Liver (tissue), 9 donors: ENCODE measurements around the gene MSH3. TPM values are rescaled to one million over a fixed set of nuclear protein-coding genes. Genes with fewer than 3 reads are reported as not detected.

Experiments
- DNase-seq: peaks from one replicate; pipeline ENCODE4 v3.0.0-alpha.2; 2017; ENCODE audit warnings: low spot score
- H3K27ac ChIP-seq, 2 donors: one replicate each; pipeline ENCODE4 v1.7.0; 2013; ENCODE audit warnings: inconsistent platforms in 2 of 2, low read length in 2 of 2, control low read depth in 1 of 2, low read depth in 1 of 2, mild to moderate bottlenecking in 1 of 2
- H3K27me3 ChIP-seq, 4 donors: one replicate each; pipeline versions ENCODE4 v1.6.1 to v1.7.0; 2013; ENCODE audit warnings: low read length in 3 of 4, inconsistent platforms in 1 of 4, mild to moderate bottlenecking in 1 of 4, moderate library complexity in 1 of 4; ENCODE audit not compliant: control insufficient read depth in 4 of 4, insufficient read depth in 4 of 4
- H3K36me3 ChIP-seq, 4 donors: one replicate each; pipeline versions ENCODE4 v1.6.1 to v1.7.0; 2013; ENCODE audit warnings: low read length in 3 of 4, mild to moderate bottlenecking in 3 of 4, low read depth in 1 of 4, moderate library complexity in 1 of 4; ENCODE audit not compliant: control insufficient read depth in 4 of 4, insufficient read depth in 3 of 4
- H3K4me1 ChIP-seq, 4 donors: one replicate each; pipeline versions ENCODE4 v1.6.1 to v1.7.0; 2013; ENCODE audit warnings: low read length in 3 of 4, mild to moderate bottlenecking in 3 of 4, moderate library complexity in 1 of 4; ENCODE audit not compliant: control insufficient read depth in 4 of 4, insufficient read depth in 4 of 4
- H3K4me3 ChIP-seq, 3 donors: one replicate each; pipeline versions ENCODE4 v1.6.1 to v1.7.0; 2013; ENCODE audit warnings: low read length in 3 of 3, control low read depth in 1 of 3, low read depth in 1 of 3, mild to moderate bottlenecking in 1 of 3
- H3K9ac ChIP-seq, 2 donors: one replicate each; pipeline ENCODE4 v1.7.0; 2013; ENCODE audit warnings: low read length in 2 of 2, mild to moderate bottlenecking in 2 of 2, moderate library complexity in 2 of 2, control low read depth in 1 of 2, low read depth in 1 of 2
- H3K9me3 ChIP-seq, 4 donors: one replicate each; pipeline versions ENCODE4 v1.6.1 to v1.7.0; 2013; ENCODE audit warnings: low read length in 3 of 4; ENCODE audit not compliant: control insufficient read depth in 4 of 4
- ATF3 ChIP-seq: IDR thresholded peaks from 2 replicates; pipeline ENCODE4 v1.6.1; 2016; ENCODE audit warnings: antibody characterized with exemption
- CTCF ChIP-seq: fragments of 150-350 bp; IDR thresholded peaks from 2 replicates; pipeline ENCODE4 v1.5.1; 2017; ENCODE audit warnings: improper control_type of control experiment, low read depth, low read length; ENCODE audit not compliant: missing input control
- EGR1 ChIP-seq, 2 donors: IDR thresholded peaks; 2 replicates each; pipeline ENCODE4 v1.6.1; 2016 to 2018; ENCODE audit warnings: antibody characterized with exemption in 2 of 2, low read depth in 2 of 2
- FOXA1 ChIP-seq: IDR thresholded peaks from 2 replicates; pipeline ENCODE4 v1.6.1; 2016; ENCODE audit warnings: antibody characterized with exemption
- FOXA2 ChIP-seq: IDR thresholded peaks from 2 replicates; pipeline ENCODE4 v1.6.1; 2016; ENCODE audit warnings: antibody characterized with exemption
- GABPA ChIP-seq, 2 donors: IDR thresholded peaks in 1 of 2; conservative IDR thresholded peaks in 1 of 2; 2 replicates each; pipeline ENCODE4 v1.6.1; 2016; ENCODE audit warnings: antibody characterized with exemption in 2 of 2, mild to moderate bottlenecking in 1 of 2, moderate library complexity in 1 of 2
- HNF4A ChIP-seq, 2 donors: conservative IDR thresholded peaks; 2 replicates each; pipeline ENCODE4 v1.6.1; 2016; ENCODE audit warnings: antibody characterized with exemption in 2 of 2, mild to moderate bottlenecking in 2 of 2
- HNF4G ChIP-seq: IDR thresholded peaks from 2 replicates; pipeline ENCODE4 v1.6.1; 2016; ENCODE audit warnings: antibody characterized with exemption
- JUND ChIP-seq, 2 donors: IDR thresholded peaks; 2 replicates each; pipeline ENCODE4 v1.6.1; 2016; ENCODE audit warnings: antibody characterized with exemption in 2 of 2
- MAX ChIP-seq: IDR thresholded peaks from 2 replicates; pipeline ENCODE4 v1.6.1; 2016; ENCODE audit warnings: antibody characterized with exemption
- NR2F2 ChIP-seq: IDR thresholded peaks from 2 replicates; pipeline ENCODE4 v1.6.1; 2016; ENCODE audit warnings: antibody characterized with exemption
- RAD21 ChIP-seq, 2 donors: IDR thresholded peaks; 2 replicates each; pipeline ENCODE4 v1.6.1; 2016; ENCODE audit warnings: antibody characterized with exemption in 2 of 2, mild to moderate bottlenecking in 2 of 2
- REST ChIP-seq: IDR thresholded peaks from 2 replicates; pipeline ENCODE4 v1.6.1; 2016; ENCODE audit warnings: antibody characterized with exemption, mild to moderate bottlenecking
- RXRA ChIP-seq, 2 donors: IDR thresholded peaks; 2 replicates each; pipeline ENCODE4 v1.6.1; 2017 to 2018; ENCODE audit warnings: antibody characterized with exemption in 2 of 2, mild to moderate bottlenecking in 1 of 2
- SP1 ChIP-seq: IDR thresholded peaks from 2 replicates; pipeline ENCODE4 v1.6.1; 2018; ENCODE audit warnings: antibody characterized with exemption, mild to moderate bottlenecking
- TAF1 ChIP-seq: conservative IDR thresholded peaks from 2 replicates; pipeline ENCODE4 v1.6.1; 2016; ENCODE audit warnings: antibody characterized with exemption, mild to moderate bottlenecking
- YY1 ChIP-seq: IDR thresholded peaks from 2 replicates; pipeline ENCODE4 v1.6.1; 2016; ENCODE audit warnings: antibody characterized with exemption, mild to moderate bottlenecking
- ZBTB33 ChIP-seq: IDR thresholded peaks from 2 replicates; pipeline ENCODE4 v1.6.1; 2016; ENCODE audit warnings: antibody characterized with exemption
- WGBS: extraction: QIAGEN DNeasy Blood & Tissue Kit; methylation state at CpG from one replicate; pipeline ENCODE4 v1.1.7; 2013; 5-methylcytosine and 5-hydroxymethylcytosine counted together
- polyA plus RNA-seq, 2 donors: library from polyadenylated mRNA; stranded (reverse) in 1 of 2; unstranded in 1 of 2; fragments of 200-250 nt in 1 of 2; fragments of >200 nt in 1 of 2; fragmentation: Nextera tagmentation in 1 of 2; extraction: Ambion mirVana in 1 of 2; gene quantifications; one replicate each; pipeline versions ENCODE4 v1.2.1 to v1.2.3, GENCODE V29; 2013 to 2015
- total RNA-seq, 2 donors: library from RNA; depleted of rRNA; stranded (reverse); fragments of >200 nt; gene quantifications; one replicate each; pipeline ENCODE4 v1.2.3, GENCODE V29; 2014
- donor health status: healthy.
- donor health status: healthy.
- donor health status: healthy.
- donor health status: healthy.
- donor health status: healthy.

The MSH3 gene
- total and polyA plus RNA-seq, 4 donors = 3.0 to 19.1 (median 7.9) TPM

GRCh38 chr5:80620211-80620610, 34.2 kb upstream of the MSH3 start:
- no peak for TF ChIP-seq CTCF
- no peak for TF ChIP-seq HNF4A (conservative IDR thresholded peaks at IDR 0.05)
- no peak for TF ChIP-seq JUND (IDR thresholded peaks at IDR 0.05)
- no peak for TF ChIP-seq NR2F2
- no peak for TF ChIP-seq SP1
- no peak for TF ChIP-seq RAD21 (IDR thresholded peaks at IDR 0.05)
- TF ChIP-seq ZBTB33 = no peak
- TF ChIP-seq HNF4G = no peak
- TF ChIP-seq REST = no peak
- TF ChIP-seq EGR1 (IDR thresholded peaks at IDR 0.05; ENCODE audit: low read depth in 2 of 2) = no peak
- no peak for TF ChIP-seq RXRA (IDR thresholded peaks at IDR 0.05)
- no peak for TF ChIP-seq FOXA1
- no peak for TF ChIP-seq GABPA (IDR thresholded peaks at IDR 0.05 in 1 of 2, conservative IDR thresholded peaks at IDR 0.05 in 1 of 2)
- no peak for TF ChIP-seq YY1
- TF ChIP-seq TAF1 = no peak
- no peak for TF ChIP-seq ATF3
- no peak for TF ChIP-seq MAX
- TF ChIP-seq FOXA2 = no peak
- no peak for DNase-seq
- H3K9me3 ChIP-seq = no peaks in the 10 kb centered on the region
- no peak overlapping the region for H3K9ac ChIP-seq
- H3K27me3 ChIP-seq = no peaks in the 10 kb centered on the region
- WGBS = 89% methylated on average over 4 of the region's 4 CpGs
- H3K4me1 ChIP-seq = peaks cover 0 to 4% (median 0%) of the 10 kb centered on the region in 4 donors
- H3K4me3 ChIP-seq = no peak overlapping the region
- H3K27ac ChIP-seq = no peak overlapping the region
- no peaks in the 10 kb centered on the region for H3K36me3 ChIP-seq
